Measurements from ENCODE around the gene TAS2R60. TPM values are rescaled to one million over a fixed set of nuclear protein-coding genes. Genes with fewer than 3 reads are reported as not detected.

The TAS2R60 gene
- polyA plus RNA-seq, 1 of the 3 experiments (the other 2 are of a cell fraction), result not detected

GRCh38 chr7:143434660-143435059, 8.6 kb upstream of the TAS2R60 start (continued):
- no peak for TF ChIP-seq PBX3 (IDR thresholded peaks at IDR 0.05)

- H3K36me3 ChIP-seq (replicated peaks in 1 of 2; ENCODE audit: control insufficient read depth in 1 of 2, insufficient read depth in 2 of 2, low read length in 1 of 2), result no peaks in the 10 kb centered on the region
- H3K9me3 ChIP-seq, result no peaks in the 10 kb centered on the region
- H4K20me1 ChIP-seq (ENCODE audit: insufficient read depth), result no peaks in the 10 kb centered on the region
- 68% methylated on average over 2 of the region's 2 CpGs for WGBS (ENCODE audit: low lambda C conversion rate)
- H3F3A ChIP-seq (replicated peaks; ENCODE audit: insufficient read depth), result peaks cover 12% of the 10 kb centered on the region
- H3K4me2 ChIP-seq, result no peak overlapping the region
- no peaks in the 10 kb centered on the region for H3K79me2 ChIP-seq (ENCODE audit: insufficient read depth)
- H3K27ac ChIP-seq (ENCODE audit: low read depth in 2 of 2, low read length in 1 of 2), result no peak overlapping the region
- POLR2A ChIA-PET, result interaction anchor here (0.6 kb wide), 1 partner anchor 11 kb away, joined by 3 read pairs; no protein-coding TSS in a partner anchor
- no peak overlapping the region for H3K9ac ChIP-seq
- DNase-seq, result no peak
- no peaks in the 10 kb centered on the region for H3K27me3 ChIP-seq (ENCODE audit: insufficient read depth)
- CTCF ChIA-PET, result no interaction called here
- H3K9me2 ChIP-seq, result no peaks in the 10 kb centered on the region
- H2AFZ ChIP-seq (ENCODE audit: low read depth), result no peak overlapping the region
- H3K4me1 ChIP-seq (ENCODE audit: control insufficient read depth in 1 of 2, insufficient read depth in 2 of 2, low read depth in 1 of 2, low read length in 1 of 2), result peaks cover 0 to 12% of the 10 kb centered on the region in 2 experiments; a peak in 2 of 4 replicates
- TF ChIP-seq USF2 (IDR thresholded peaks at IDR 0.05; ENCODE audit: borderline replicate concordance, low read depth, low read length), result no peak
- TF ChIP-seq TEAD4 (IDR thresholded peaks at IDR 0.05; ENCODE audit: borderline replicate concordance, insufficient read depth), result no peak
- no peak for TF ChIP-seq GABPA (IDR thresholded peaks at IDR 0.05; ENCODE audit: low read depth)
- no peak for TF ChIP-seq MAX (IDR thresholded peaks at IDR 0.05; ENCODE audit: low read depth)
- peak; percentile 8; the same call in 1 of the 2 replicates for TF ChIP-seq NFIC (IDR thresholded peaks at IDR 0.05; ENCODE audit: borderline replicate concordance)
- peak; percentile 46; the same call in 1 of the 2 replicates for TF ChIP-seq FOSL2 (IDR thresholded peaks at IDR 0.05; ENCODE audit: borderline replicate concordance, low read depth)
- TF ChIP-seq POLR2AphosphoS5 (IDR thresholded peaks at IDR 0.05; ENCODE audit: low read depth, low read length), result no peak
- H3K4me3 ChIP-seq (ENCODE audit: low read depth in 2 of 2, low read length in 1 of 2), result no peak overlapping the region
Observed at GRCh38 chr7:143435266-143435665, 8.0 kb upstream of the TAS2R60 start.

GRCh38 chr7:143436325-143436946, 6.8 kb upstream of the TAS2R60 start:
- DNase-seq, result no peak
- H3K9me3 ChIP-seq, result no peaks in the 10 kb centered on the region
- H3K79me2 ChIP-seq (ENCODE audit: insufficient read depth), result no peaks in the 10 kb centered on the region
- H3K9me2 ChIP-seq, result no peaks in the 10 kb centered on the region
- ChIA-PET CTCF (interaction anchor here (1.7 kb wide), 1 partner anchor 20 kb away, joined by 5 read pairs; no protein-coding TSS in a partner anchor), POLR2A (no interaction called here)
- H3K9ac ChIP-seq, result no peak overlapping the region
- H3K27ac ChIP-seq (ENCODE audit: low read depth in 2 of 2, low read length in 1 of 2), result no peak overlapping the region
- 83% methylated on average over 3 of the region's 3 CpGs for WGBS (ENCODE audit: low lambda C conversion rate)
- H3K4me2 ChIP-seq, result no peak overlapping the region
- no peaks in the 10 kb centered on the region for H4K20me1 ChIP-seq (ENCODE audit: insufficient read depth)
- peaks cover 0 to 2% of the 10 kb centered on the region in 2 experiments; a peak in 1 of 4 replicates for H3K4me1 ChIP-seq (ENCODE audit: control insufficient read depth in 1 of 2, insufficient read depth in 2 of 2, low read depth in 1 of 2, low read length in 1 of 2)
- peaks cover under 1% of the 10 kb centered on the region for H3F3A ChIP-seq (replicated peaks; ENCODE audit: insufficient read depth)
- H3K27me3 ChIP-seq (ENCODE audit: insufficient read depth), result no peaks in the 10 kb centered on the region
- H3K4me3 ChIP-seq (ENCODE audit: low read depth in 2 of 2, low read length in 1 of 2), result no peak overlapping the region
- no peaks in the 10 kb centered on the region for H3K36me3 ChIP-seq (replicated peaks in 1 of 2; ENCODE audit: control insufficient read depth in 1 of 2, insufficient read depth in 2 of 2, low read length in 1 of 2)
- H2AFZ ChIP-seq (ENCODE audit: low read depth), result no peak overlapping the region
- TF ChIP-seq REST (IDR thresholded peaks at IDR 0.05; ENCODE audit: low read depth, low read length) (no peak), ZBTB33 (IDR thresholded peaks at IDR 0.05; ENCODE audit: borderline replicate concordance, low read depth) (no peak), TAF1 (IDR thresholded peaks at IDR 0.05; ENCODE audit: borderline replicate concordance, low read depth, low read length) (no peak), YY1 (IDR thresholded peaks at IDR 0.05; ENCODE audit: low read depth) (no peak), NFIC (IDR thresholded peaks at IDR 0.05; ENCODE audit: borderline replicate concordance) (no peak), RFX5 (IDR thresholded peaks at IDR 0.05; ENCODE audit: low read length) (no peak), CTCF (IDR thresholded peaks at IDR 0.05) (no peak)
